ENCODE data around the gene AMIGO2. TPM values are rescaled to one million over a fixed set of nuclear protein-coding genes. Genes with fewer than 3 reads are reported as not detected.

Gene AMIGO2
- total and polyA plus RNA-seq, 2 experiments from 2014 or later, result 1.8 to 3.8 TPM

- H3K27ac ChIP-seq (ENCODE audit: low read depth), result no peak overlapping the region
- no peak for ATAC-seq
Observed at GRCh38 chr12:47110011-47110541, 30.3 kb upstream of the AMIGO2 start.

More at GRCh38 chr12:47110011-47110541, 30.3 kb upstream of the AMIGO2 start:
- Mint-ChIP-seq H3K27ac (no peak overlapping the region), H3K27me3 (ENCODE audit: insufficient read depth, low read depth, poor library complexity) (peaks cover 4% of the 10 kb centered on the region), H3K4me1 (0 out of 3 replicates have a peak, but pooled peaks cover 2% of the 10 kb centered on the region), H3K4me3 (no peak overlapping the region), H3K9me3 (no peaks in the 10 kb centered on the region), H3K36me3 (ENCODE audit: low read depth) (no peaks in the 10 kb centered on the region)
- H3K4me1 ChIP-seq (ENCODE audit: insufficient read depth), result no peaks in the 10 kb centered on the region
- no peaks in the 10 kb centered on the region for H4K20me1 ChIP-seq (replicated peaks; ENCODE audit: insufficient read depth)
- TF ChIP-seq ZNF331 (CRISPR knock-in tag; IDR thresholded peaks at IDR 0.05; ENCODE audit: low read depth), result no peak
- TF ChIP-seq POLR2AphosphoS5 (IDR thresholded peaks at IDR 0.05; ENCODE audit: low read depth), result no peak
- TF ChIP-seq ZNF114 (CRISPR knock-in tag; IDR thresholded peaks at IDR 0.05), result no peak
- no peak for TF ChIP-seq EZH2 (IDR thresholded peaks at IDR 0.05; ENCODE audit: low read depth, unreplicated experiment)
- TF ChIP-seq ZNF462 (CRISPR knock-in tag; IDR thresholded peaks at IDR 0.05), result no peak
- TF ChIP-seq CREB1 (CRISPR knock-in tag; IDR thresholded peaks at IDR 0.05; ENCODE audit: low read depth), result no peak
- TF ChIP-seq REST (IDR thresholded peaks at IDR 0.05; ENCODE audit: unreplicated experiment), result no peak
- no peaks in the 10 kb centered on the region for H3K36me3 ChIP-seq (ENCODE audit: insufficient read depth)
- no peak overlapping the region for H2AFZ ChIP-seq
- no peak for DNase-seq (ENCODE audit: low spot score)
- no peaks in the 10 kb centered on the region for H3F3A ChIP-seq (replicated peaks; ENCODE audit: low read depth)
- H3K9me2 ChIP-seq (ENCODE audit: insufficient read depth), result no peaks in the 10 kb centered on the region
- no peak overlapping the region for H3K4me3 ChIP-seq
- H3K27me3 ChIP-seq (ENCODE audit: insufficient read depth), result no peaks in the 10 kb centered on the region
- no peaks in the 10 kb centered on the region for H3K79me2 ChIP-seq (replicated peaks; ENCODE audit: insufficient read depth)
- no peak overlapping the region for H3K4me2 ChIP-seq
